ENCODE data around the gene SLF2.

The SLF2 gene

DNA sequence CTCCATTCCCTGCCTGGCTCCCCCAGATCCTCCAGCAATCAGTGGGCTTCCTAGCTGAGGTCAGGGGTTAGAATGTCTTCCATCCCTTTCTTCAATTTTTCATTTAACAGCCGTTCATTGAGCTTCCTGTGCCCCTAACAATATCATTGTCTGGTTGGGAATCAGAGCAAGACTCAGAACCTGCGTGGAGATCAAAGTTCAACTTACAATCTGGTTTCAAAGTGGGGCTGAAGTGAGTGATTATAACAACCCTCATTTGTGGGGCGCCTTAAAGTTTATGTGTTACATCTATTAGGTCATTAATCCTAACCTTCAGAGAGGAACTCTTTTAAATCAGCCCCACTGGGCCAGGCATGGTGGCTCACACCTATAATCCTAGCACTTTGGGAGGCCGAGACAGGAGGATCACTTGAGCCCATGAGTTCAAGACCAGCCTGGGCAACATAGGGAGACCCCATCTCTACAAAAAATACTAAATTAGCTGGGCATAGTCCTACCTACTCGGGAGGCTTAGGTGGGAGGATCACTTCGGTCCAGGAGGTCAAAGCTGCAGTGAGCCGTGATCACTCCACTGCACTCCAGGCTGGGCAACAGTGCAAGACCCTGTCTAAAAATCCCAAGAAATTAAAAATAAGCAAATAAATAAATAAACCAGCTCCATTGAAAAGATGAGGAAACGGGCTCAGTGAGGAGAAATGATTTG lies 45.4 kb upstream of the SLF2 start:
- TF ChIP-seq, protein P1, sequence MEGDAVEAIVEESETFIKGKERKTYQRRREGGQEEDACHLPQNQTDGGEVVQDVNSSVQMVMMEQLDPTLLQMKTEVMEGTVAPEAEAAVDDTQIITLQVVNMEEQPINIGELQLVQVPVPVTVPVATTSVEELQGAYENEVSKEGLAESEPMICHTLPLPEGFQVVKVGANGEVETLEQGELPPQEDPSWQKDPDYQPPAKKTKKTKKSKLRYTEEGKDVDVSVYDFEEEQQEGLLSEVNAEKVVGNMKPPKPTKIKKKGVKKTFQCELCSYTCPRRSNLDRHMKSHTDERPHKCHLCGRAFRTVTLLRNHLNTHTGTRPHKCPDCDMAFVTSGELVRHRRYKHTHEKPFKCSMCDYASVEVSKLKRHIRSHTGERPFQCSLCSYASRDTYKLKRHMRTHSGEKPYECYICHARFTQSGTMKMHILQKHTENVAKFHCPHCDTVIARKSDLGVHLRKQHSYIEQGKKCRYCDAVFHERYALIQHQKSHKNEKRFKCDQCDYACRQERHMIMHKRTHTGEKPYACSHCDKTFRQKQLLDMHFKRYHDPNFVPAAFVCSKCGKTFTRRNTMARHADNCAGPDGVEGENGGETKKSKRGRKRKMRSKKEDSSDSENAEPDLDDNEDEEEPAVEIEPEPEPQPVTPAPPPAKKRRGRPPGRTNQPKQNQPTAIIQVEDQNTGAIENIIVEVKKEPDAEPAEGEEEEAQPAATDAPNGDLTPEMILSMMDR (IDR thresholded peaks at IDR 0.05; ENCODE audit: low read depth, low read length), result no peak
- no peak for DNase-seq (ENCODE audit: extremely low read depth, low read depth)

DNA sequence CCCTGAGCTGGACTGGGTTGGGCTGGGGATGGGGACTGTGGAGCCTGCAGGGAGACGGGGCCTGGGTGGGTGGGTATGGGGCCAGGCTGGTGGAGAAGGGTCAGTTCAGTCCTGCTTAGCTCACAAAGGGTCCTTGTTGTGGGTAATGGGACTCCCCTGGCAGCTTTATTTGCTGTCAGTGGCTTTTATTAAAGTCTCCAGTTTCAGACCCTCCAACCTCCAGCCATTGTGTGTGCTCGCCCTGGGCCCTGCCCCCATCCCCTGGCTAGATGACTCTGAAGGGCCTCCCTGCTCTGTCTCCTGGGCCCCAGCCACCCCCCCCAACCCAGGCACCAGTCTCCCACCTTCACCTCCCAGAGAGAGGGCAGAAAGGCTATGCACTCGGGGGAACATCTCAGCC lies 44.4 kb upstream of the SLF2 start:
- TF ChIP-seq, protein P1 (IDR thresholded peaks at IDR 0.05; ENCODE audit: low read depth, low read length), result no peak
- DNase-seq (ENCODE audit: extremely low read depth, low read depth), result no peak

DNA sequence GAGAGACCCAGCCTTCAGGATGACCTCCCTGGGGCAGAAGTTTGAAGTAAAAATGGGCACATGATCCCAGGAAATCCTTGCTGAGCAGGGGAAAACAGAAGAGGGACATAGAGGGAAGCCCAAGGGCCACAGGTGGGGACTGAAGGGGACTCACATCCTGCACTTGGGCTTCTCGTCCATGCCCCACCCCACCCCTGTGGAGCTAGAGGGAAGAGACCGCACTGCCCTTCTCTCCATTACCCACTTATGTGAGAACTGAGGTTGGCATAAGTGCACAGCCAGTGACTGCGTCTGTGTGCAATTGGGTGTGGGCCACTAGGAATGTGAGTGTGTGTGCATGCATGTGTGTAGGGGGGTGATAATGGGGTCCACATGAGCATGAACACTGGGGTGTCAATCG lies 43.4 kb upstream of the SLF2 start:
- TF ChIP-seq, protein P1 (IDR thresholded peaks at IDR 0.05; ENCODE audit: low read depth, low read length), result no peak

DNA sequence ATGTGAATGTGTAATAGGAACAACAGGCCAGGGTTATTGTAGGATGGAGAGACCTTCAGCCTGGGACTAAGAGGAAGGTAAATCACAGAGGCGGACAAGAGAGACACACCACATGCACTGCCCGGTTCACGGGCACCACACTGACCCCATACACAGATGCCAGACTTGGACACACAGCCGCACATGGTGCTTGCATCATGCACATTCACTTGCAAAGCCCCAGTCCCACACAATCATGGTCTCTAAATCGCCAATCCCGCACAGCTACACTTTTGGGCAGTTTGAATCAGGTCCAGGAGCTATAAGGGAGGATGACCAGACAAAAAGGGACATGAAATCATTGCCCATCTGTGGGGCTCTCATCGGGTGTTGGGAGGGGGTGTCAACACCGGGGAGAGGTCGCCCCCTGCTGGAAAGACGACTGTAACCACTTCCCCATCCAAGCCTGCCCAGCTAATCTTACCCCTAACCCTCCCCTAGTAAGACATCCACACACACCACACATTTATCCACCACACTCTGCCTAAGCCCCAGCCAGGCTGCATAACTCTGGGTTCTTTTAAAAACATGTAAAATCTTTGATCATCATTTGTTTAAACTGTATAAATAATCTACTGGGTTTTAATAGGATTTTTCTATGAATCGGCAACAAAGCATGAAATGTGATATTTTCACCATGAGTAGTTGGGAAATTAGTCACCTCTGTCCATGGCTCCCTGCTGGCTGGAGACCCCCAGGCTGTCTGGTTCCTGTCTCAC lies 40.5 kb upstream of the SLF2 start:
- no peak for DNase-seq (ENCODE audit: extremely low read depth, low read depth)

More for the DNA sequence above, 43.4 kb upstream of the SLF2 start:
- DNase-seq (ENCODE audit: extremely low read depth, low read depth), result no peak

DNA sequence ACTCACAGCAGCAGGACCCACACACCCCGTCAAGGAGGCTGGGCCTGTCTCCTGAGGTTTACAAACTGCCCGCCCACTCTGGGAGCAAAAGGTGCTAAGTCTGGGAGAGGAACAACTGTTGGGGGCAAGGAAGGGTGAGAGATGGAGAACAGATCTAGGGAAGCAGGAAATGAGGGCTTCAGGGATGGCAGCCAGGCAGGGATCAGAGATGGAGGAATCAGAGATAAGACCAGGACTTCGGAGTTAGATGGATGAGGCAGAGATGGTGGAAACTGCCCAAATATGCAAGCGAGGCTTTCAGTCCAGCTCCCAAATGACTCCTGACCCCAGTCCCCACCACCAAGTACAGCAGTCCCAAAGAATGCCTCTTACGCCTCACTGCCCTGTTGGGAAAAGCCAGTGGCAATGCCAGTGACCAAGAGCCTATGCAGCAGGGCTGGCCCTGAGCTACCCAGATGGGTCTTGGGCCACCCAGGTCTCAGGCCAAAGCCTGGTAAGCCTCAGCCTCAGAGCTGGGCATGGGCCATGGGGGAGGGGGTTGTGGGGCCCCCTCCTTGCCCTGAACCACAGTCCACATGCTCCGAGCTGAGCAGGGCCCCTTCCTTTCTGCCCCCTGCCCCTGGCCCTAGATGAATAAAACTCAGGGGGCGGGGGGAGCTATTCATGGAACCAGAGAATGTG lies 39.5 kb upstream of the SLF2 start:
- TF ChIP-seq, protein P1 (IDR thresholded peaks at IDR 0.05; ENCODE audit: low read depth, low read length), result no peak
- DNase-seq (ENCODE audit: extremely low read depth, low read depth), result no peak

More for the DNA sequence above, 40.5 kb upstream of the SLF2 start:
- TF ChIP-seq, protein P1 (IDR thresholded peaks at IDR 0.05; ENCODE audit: low read depth, low read length), result peak; percentile 37

DNA sequence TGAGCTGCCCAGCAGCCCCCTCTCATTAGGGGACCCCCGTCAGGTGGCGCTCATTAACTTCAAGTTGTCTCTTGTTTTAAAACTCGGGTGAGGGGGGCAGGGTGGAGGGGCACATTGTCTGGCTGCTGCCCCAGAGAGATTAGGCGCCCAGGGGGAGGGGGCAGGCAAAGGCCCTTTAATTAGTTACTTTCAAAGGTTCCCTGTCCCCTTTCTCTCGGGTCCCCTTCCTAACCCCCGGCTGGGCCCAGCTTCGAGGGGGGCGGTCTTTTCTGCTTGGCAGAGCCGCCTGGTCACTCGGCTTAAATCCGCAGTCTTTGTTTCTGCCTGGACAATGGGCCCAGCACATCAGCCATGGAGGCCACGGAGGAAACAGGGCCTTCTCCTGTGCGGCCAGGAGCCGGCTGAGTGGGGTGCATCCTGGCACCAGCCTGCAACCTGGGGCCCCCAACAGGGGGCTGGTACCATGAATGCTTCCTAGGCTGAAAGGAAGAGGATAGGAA lies 38.9 kb upstream of the SLF2 start:
- TF ChIP-seq, protein P1 (IDR thresholded peaks at IDR 0.05; ENCODE audit: low read depth, low read length), result no peak
- DNase-seq (ENCODE audit: extremely low read depth, low read depth), result no peak

Data from AG09319 (cell line).